C4-2B (cell line): Measurements from ENCODE around the gene FGGY.
"Not testable (repeated sequence)": the region's sequence is repeated elsewhere in the genome, so short reads cannot be mapped to it uniquely, and the experiment has no call there.

Experiments
- H3K27ac ChIP-seq: fragments of 450-650 bp; 2 replicates; pipeline ENCODE4 v1.5.1; 2017
- CTCF ChIP-seq: fragments of 450-650 bp; conservative IDR thresholded peaks from 2 replicates; pipeline ENCODE4 v1.5.1; 2017; ENCODE audit warnings: mild to moderate bottlenecking
- ZFX ChIP-seq: fragments of 450-650 bp; IDR thresholded peaks from 2 replicates; pipeline ENCODE4 v1.6.1; 2017

The FGGY gene

GRCh38 chr1:59733443-59734141, 436.7 kb downstream of the FGGY start:
- no peak overlapping the region for H3K27ac ChIP-seq
- TF ChIP-seq CTCF (no peak), ZFX (no peak)

- H3K27ac ChIP-seq = not testable (repeated sequence)
These were observed 439.0 kb downstream of the FGGY start for GRCh38 chr1:59735927-59736326.

- peak overlapping the region; percentile 7; the same call in 1 of the 2 replicates for H3K27ac ChIP-seq
- no peak for TF ChIP-seq CTCF
- TF ChIP-seq ZFX = no peak
These were observed 439.9 kb downstream of the FGGY start for GRCh38 chr1:59736744-59737143.

GRCh38 chr1:59737638-59738037, 440.7 kb downstream of the FGGY start:
- H3K27ac ChIP-seq = no peak overlapping the region; the same call in 1 of the 2 replicates
- TF ChIP-seq ZFX (no peak), CTCF (no peak)

GRCh38 chr1:59738152-59738551, 441.3 kb downstream of the FGGY start:
- H3K27ac ChIP-seq = no peak overlapping the region
- no peak for TF ChIP-seq CTCF
- no peak for TF ChIP-seq ZFX

GRCh38 chr1:59738591-59739015, 441.7 kb downstream of the FGGY start:
- H3K27ac ChIP-seq = peak overlapping the region; percentile 30; the same call in 1 of the 2 replicates
- TF ChIP-seq ZFX = no peak
- TF ChIP-seq CTCF = no peak

GRCh38 chr1:59739111-59739510, 442.2 kb downstream of the FGGY start:
- no peak for TF ChIP-seq CTCF
- TF ChIP-seq ZFX = no peak
- H3K27ac ChIP-seq = peak overlapping the region; percentile 30; the same call in 1 of the 2 replicates

GRCh38 chr1:59742526-59742925, 445.6 kb downstream of the FGGY start:
- no peak overlapping the region for H3K27ac ChIP-seq
- TF ChIP-seq CTCF = no peak
- TF ChIP-seq ZFX = no peak
